GM21737 (cell line): ENCODE data around the gene PPP1R37.

Source experiments
- ATAC-seq: cut with Tn5 transposase; IDR thresholded peaks from one replicate; pipeline ENCODE4 v1.9.1; 2021; ENCODE audit warnings: mild to moderate bottlenecking, moderate library complexity; ENCODE audit not compliant: unreplicated experiment

Gene PPP1R37

GRCh38 chr19:45135176-45135885 is 42.4 kb downstream of the PPP1R37 start:
- no peak for ATAC-seq

- no peak for ATAC-seq
Measured at GRCh38 chr19:45136507-45137178, 43.7 kb downstream of the PPP1R37 start.

- ATAC-seq: peak; percentile 65
Measured at GRCh38 chr19:45137179-45137761, 44.3 kb downstream of the PPP1R37 start.

- no peak for ATAC-seq
Measured at GRCh38 chr19:45138303-45138751, 45.3 kb downstream of the PPP1R37 start.

DNA sequence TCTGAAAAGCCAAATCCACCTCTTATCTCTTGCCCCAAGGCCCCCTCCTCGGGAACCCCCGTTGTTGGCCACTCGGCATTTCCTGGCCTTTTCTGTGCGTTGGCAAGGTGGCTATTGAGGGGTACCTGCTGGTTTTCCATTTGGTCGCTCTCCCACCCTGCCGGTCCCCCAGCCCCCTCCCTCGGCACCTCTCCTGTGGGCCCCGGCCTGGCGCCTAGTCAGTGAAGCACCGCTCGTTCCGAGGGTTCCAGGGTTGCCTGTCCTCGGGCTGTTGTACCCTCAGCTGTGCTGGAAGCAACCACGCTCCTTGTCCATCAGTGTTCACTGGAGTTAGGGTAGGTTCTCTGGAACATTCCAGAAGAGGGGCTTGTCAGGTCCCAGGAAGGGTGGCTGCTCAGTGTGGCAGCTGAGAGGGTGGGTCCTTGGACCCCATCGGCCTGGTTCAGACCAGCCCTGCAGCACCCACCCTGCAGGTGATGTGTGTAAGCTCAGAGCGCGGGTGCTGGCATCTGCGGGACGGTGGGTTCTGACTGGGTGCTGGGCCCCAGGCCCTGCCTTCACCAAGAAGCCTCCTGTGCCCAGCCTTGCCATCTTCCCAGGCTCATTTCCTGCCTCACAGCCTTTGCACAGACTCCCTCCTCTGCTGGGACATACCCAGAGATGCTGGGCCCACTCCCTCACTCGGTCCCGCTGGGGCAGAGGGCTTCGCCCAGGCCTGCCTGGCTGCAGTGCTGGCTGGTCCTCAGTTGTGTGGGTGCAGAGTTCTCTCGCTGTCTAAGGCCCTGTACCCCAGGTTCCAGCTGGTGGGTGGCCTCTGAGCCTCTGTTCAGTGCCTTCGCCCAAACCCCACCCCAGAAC is 46.5 kb downstream of the PPP1R37 start:
- no peak for ATAC-seq

- no peak for ATAC-seq
Measured at GRCh38 chr19:45140144-45140503, 47.1 kb downstream of the PPP1R37 start.

GRCh38 chr19:45140533-45140932 is 47.6 kb downstream of the PPP1R37 start:
- ATAC-seq: no peak

DNA sequence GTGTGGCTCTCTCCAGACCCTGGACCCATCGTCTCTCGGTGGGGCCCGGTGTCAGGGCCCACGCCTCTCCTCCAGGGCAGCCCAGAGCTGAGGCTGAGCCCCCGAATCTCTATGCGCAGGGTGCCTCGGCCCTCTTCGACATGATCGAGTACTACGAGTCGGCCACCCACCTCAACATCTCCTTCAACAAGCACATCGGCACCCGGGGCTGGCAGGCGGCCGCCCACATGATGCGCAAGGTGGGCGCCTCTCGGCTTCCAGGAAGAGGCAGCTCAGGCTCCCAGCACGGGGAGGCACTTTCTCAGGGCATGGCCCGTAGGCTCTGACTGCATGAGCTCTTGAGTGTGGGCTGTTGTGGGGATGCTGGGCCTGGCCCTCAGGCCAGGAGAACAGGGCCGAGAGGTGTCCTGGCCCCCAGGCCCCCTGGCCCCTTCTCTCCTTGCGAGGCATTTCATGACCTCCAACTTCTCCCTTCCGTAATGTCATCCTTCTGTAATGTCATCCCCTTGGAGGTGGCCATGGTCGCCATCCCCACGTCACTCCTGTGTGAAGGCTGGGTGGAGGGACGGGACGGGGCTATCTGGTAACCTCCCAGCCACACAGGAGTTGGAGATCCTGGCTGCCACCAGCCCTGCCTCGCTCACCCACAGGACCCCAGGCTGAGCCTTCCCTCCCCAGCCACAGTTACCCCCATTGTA is 48.4 kb downstream of the PPP1R37 start:
- no peak for ATAC-seq

GRCh38 chr19:45142016-45142725 is 49.2 kb downstream of the PPP1R37 start:
- ATAC-seq: no peak

- ATAC-seq: no peak
Measured at GRCh38 chr19:45142726-45143110, 49.7 kb downstream of the PPP1R37 start.

DNA sequence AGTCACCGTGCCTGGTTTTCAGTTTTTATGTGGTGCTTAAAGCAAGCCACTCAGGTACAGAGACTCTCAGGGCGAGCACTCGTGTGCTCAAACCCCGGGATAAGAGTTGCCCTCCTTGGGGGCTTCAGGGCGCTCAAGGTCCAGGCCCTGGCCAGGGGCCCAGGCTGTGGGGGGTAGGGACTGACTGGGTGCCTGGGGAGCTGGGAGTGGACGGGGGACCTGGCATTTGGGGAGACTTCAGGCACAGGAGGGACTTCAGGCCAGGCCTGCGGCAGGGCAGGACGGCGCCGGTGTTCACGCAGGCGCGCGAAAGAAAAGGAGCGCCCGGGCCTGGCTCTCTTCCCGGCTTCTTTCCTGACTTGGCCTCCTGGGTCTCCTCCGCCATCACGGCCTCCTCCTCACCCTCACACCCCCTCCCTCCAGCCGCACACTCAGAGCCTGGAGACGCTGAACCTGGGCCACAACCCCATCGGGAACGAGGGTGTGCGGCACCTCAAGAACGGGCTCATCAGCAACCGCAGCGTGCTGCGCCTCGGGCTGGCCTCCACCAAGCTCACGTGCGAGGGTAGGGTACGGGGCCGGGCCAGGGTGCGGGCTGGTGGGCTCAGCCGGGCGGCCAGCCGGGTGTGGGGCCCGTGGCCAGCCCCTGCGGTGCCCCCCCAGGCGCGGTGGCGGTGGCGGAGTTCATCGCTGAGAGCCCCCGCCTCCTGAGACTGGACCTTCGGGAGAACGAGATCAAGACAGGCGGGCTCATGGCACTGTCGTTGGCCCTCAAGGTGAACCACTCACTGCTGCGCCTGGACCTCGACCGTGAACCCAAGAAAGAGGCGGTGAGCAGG is 51.7 kb downstream of the PPP1R37 start:
- ATAC-seq: no peak

DNA sequence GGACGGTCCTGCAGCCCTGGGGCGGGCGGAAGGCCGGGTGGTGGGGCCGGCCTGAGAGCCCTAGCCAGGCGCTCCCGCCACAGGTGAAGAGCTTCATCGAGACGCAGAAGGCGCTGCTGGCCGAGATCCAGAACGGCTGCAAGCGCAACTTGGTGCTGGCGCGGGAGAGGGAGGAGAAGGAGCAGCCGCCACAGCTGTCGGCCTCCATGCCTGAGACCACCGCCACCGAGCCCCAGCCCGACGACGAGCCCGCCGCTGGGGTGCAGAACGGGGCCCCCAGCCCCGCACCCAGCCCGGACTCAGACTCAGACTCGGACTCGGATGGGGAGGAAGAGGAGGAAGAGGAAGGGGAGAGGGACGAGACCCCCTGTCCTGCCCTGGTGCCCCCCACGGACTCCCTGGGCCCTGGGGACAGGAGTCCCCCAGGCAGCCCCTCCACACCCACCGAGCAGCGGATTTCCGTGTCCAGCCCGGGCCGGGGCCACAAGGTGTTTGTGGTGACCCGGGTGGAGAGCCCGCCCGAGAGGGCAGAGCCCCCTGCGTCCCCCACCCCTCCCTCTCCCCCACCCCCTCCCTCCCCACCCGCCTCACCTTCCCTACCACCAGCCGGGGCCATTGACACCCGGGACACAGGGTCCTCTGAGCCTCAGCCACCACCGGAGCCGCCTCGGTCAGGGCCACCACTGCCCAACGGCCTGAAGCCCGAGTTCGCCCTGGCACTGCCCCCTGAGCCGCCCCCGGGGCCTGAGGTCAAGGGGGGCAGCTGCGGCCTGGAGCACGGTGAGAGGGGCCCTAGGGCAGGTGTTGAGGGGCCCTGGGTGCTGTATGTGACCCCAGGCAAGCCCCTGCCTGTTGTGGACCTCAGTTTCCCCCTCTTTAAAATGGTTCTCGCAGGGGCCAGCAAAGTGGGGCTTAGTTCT is 52.6 kb downstream of the PPP1R37 start:
- no peak for ATAC-seq

GRCh38 chr19:45146251-45146650 is 53.3 kb downstream of the PPP1R37 start:
- no peak for ATAC-seq

DNA sequence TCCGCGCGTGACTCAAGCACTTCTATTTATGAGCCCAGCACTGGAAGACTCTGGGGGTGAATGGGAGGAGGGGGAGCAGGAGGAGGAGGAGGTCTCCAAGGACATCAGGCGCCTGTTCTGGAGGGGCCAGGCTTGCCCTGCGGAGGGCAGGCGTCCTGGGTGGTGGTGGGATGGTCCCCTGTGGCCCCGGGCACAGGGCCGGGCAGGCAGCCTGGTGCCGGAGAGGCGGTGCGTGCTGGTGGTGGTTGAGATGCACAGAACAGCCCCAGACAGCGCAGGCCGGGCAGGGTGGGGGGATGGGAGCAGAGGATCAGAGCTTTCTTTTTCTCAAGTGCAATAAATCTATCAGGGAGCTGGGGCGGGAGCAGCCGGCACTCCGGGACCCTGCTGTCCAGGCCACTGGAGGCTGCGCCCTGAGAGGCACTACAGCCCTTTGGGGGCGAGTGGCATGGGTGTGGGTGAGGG is 53.8 kb downstream of the PPP1R37 start:
- ATAC-seq: no peak

DNA sequence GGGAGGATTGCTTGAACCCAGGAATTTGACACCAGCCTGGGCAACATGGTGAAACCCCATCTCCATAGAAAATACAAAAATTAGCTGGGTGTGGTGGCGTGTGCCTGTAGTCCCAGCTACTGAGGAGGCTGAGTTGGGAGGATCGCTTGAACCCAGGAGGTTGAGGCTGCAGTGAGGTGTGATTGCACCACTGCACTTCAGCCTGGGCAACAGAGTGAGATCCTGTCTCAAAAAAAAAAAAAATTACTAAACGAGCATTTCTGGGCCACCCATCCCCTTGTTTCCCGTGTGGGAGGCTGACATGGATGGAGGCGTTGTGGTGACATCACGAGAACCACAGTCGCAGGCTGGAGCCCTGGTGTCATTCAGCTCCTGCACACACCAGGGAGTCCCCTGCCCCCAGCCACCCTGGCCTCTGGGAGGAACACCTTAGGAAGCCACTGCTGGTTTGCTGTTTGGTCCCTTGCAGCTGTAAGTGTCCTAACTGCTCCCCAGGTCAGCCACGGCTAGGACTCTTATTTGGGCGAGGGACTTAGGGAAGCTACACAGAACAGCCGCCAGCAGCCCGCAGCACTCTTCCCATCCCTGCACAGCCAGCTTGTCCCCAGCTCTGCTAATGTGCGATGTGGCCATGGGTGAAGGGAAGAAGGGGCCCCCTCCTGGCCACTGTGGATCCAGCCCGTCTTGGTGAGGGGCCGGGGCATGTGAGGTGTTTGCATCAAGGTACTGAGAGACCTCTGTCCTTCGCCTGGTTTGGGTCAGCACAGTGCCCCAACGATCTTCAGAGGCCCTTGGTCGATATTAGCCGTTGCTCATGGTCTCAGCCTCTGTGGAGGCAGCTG is 55.1 kb downstream of the PPP1R37 start:
- no peak for ATAC-seq

DNA sequence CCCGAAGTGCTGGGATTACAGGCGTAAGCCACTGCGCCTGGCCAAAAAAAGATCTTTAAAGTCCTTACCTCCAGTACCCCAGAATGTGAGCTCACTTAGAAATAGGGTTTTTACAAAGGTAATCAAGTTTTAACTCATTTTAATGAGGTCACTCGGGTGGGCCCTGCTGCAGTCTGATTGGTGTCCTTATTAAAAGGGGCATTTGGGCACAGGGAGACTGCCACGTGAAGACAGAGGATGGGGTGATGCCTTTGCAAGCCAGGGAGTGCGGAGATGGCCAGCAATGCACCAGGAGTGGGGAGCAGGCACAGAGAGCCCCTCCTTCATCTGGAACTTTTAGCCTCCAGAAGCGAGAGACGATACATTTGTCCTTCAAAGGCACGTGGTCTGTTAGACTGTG is 56.1 kb downstream of the PPP1R37 start:
- no peak for ATAC-seq

GRCh38 chr19:45150180-45150579 is 57.2 kb downstream of the PPP1R37 start:
- ATAC-seq: no peak
